Measurements from ENCODE around the gene FGD2. TPM values are rescaled to one million over a fixed set of nuclear protein-coding genes. Genes with fewer than 3 reads are reported as not detected.

FGD2 gene
- total RNA-seq, 1 experiment from 2014 or later = 0.10 TPM

DNA sequence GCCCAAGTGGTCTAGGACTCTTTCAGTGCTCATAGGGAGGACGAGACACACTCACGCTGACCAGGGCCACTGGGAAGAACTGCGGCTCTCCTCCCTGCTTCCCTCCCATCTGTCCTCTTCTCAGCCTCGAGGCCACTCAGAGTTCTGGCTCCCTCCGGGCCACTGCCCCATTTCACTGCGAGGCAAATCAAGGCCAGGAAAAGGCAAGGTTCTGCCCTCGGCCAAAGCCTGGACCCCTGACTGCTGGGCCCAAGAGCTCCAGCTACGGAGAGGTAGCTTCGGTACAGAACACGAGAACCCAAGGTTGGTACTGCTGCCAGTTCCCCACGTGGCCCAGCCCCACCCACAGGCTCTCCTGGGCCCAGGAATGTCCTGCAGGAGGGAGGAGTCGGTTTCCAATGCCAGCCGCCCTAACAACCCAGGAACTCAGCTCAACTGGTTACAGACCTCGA, 36.2 kb upstream of the FGD2 start:
- peaks cover 43 to 61% of the 10 kb centered on the region in 2 experiments for H3K36me3 ChIP-seq (ENCODE audit: control insufficient read depth in 1 of 2, insufficient read depth in 2 of 2, low read length in 2 of 2)
- no peaks in the 10 kb centered on the region for H3K9me3 ChIP-seq (ENCODE audit: control insufficient read depth in 1 of 2, insufficient read depth in 1 of 2, low read depth in 1 of 2, low read length in 2 of 2)
- no peak overlapping the region for H3K4me2 ChIP-seq (ENCODE audit: low read length)
- no peak overlapping the region for H3K9ac ChIP-seq (ENCODE audit: low read length)
- POLR2A ChIA-PET = no interaction called here
- H2AFZ ChIP-seq (ENCODE audit: low read depth, low read length, poor library complexity, severe bottlenecking) = no peak overlapping the region
- TF ChIP-seq EZH2phosphoT487 (IDR thresholded peaks at IDR 0.05; ENCODE audit: borderline replicate concordance) (no peak), ZFX (IDR thresholded peaks at IDR 0.05) (no peak), RAD21 (IDR thresholded peaks at IDR 0.05; ENCODE audit: low read depth) (no peak), POLR2AphosphoS5 (IDR thresholded peaks at IDR 0.05; ENCODE audit: low read depth, low read length) (no peak), EZH2 (IDR thresholded peaks at IDR 0.05) (no peak), TCF7L2 (IDR thresholded peaks at IDR 0.05; ENCODE audit: borderline replicate concordance, extremely low read depth, insufficient read depth, insufficient read length) (no peak), ZNF274 (IDR thresholded peaks at IDR 0.05; ENCODE audit: low read depth, low read length) (no peak), YY1 (IDR thresholded peaks at IDR 0.05; ENCODE audit: extremely low read depth, insufficient replicate concordance, low read depth, low read length) (no peak), FOSL1 (IDR thresholded peaks at IDR 0.05; ENCODE audit: low read depth) (no peak), SP1 (IDR thresholded peaks at IDR 0.05; ENCODE audit: low read depth) (no peak), EGR1 (IDR thresholded peaks at IDR 0.05; ENCODE audit: low read depth) (no peak), JUND (IDR thresholded peaks at IDR 0.05) (no peak), SRF (IDR thresholded peaks at IDR 0.05; ENCODE audit: low read depth) (no peak), ELF1 (IDR thresholded peaks at IDR 0.05; ENCODE audit: borderline replicate concordance, low read depth) (no peak), CEBPB (IDR thresholded peaks at IDR 0.05; ENCODE audit: low read depth) (no peak), CBX3 (IDR thresholded peaks at IDR 0.05; ENCODE audit: low read depth) (no peak)
- TF ChIP-seq, protein P1, sequence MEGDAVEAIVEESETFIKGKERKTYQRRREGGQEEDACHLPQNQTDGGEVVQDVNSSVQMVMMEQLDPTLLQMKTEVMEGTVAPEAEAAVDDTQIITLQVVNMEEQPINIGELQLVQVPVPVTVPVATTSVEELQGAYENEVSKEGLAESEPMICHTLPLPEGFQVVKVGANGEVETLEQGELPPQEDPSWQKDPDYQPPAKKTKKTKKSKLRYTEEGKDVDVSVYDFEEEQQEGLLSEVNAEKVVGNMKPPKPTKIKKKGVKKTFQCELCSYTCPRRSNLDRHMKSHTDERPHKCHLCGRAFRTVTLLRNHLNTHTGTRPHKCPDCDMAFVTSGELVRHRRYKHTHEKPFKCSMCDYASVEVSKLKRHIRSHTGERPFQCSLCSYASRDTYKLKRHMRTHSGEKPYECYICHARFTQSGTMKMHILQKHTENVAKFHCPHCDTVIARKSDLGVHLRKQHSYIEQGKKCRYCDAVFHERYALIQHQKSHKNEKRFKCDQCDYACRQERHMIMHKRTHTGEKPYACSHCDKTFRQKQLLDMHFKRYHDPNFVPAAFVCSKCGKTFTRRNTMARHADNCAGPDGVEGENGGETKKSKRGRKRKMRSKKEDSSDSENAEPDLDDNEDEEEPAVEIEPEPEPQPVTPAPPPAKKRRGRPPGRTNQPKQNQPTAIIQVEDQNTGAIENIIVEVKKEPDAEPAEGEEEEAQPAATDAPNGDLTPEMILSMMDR (IDR thresholded peaks at IDR 0.05 in 2 of 3, conservative IDR thresholded peaks at IDR 0.05 in 1 of 3; ENCODE audit: borderline replicate concordance in 1 of 3, insufficient read depth in 1 of 3, low read depth in 2 of 3, low read length in 2 of 3) = no peak
- TF ChIP-seq, protein P2, sequence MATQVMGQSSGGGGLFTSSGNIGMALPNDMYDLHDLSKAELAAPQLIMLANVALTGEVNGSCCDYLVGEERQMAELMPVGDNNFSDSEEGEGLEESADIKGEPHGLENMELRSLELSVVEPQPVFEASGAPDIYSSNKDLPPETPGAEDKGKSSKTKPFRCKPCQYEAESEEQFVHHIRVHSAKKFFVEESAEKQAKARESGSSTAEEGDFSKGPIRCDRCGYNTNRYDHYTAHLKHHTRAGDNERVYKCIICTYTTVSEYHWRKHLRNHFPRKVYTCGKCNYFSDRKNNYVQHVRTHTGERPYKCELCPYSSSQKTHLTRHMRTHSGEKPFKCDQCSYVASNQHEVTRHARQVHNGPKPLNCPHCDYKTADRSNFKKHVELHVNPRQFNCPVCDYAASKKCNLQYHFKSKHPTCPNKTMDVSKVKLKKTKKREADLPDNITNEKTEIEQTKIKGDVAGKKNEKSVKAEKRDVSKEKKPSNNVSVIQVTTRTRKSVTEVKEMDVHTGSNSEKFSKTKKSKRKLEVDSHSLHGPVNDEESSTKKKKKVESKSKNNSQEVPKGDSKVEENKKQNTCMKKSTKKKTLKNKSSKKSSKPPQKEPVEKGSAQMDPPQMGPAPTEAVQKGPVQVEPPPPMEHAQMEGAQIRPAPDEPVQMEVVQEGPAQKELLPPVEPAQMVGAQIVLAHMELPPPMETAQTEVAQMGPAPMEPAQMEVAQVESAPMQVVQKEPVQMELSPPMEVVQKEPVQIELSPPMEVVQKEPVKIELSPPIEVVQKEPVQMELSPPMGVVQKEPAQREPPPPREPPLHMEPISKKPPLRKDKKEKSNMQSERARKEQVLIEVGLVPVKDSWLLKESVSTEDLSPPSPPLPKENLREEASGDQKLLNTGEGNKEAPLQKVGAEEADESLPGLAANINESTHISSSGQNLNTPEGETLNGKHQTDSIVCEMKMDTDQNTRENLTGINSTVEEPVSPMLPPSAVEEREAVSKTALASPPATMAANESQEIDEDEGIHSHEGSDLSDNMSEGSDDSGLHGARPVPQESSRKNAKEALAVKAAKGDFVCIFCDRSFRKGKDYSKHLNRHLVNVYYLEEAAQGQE (IDR thresholded peaks at IDR 0.05; ENCODE audit: low read depth) = no peak
- TF ChIP-seq, protein P3, sequence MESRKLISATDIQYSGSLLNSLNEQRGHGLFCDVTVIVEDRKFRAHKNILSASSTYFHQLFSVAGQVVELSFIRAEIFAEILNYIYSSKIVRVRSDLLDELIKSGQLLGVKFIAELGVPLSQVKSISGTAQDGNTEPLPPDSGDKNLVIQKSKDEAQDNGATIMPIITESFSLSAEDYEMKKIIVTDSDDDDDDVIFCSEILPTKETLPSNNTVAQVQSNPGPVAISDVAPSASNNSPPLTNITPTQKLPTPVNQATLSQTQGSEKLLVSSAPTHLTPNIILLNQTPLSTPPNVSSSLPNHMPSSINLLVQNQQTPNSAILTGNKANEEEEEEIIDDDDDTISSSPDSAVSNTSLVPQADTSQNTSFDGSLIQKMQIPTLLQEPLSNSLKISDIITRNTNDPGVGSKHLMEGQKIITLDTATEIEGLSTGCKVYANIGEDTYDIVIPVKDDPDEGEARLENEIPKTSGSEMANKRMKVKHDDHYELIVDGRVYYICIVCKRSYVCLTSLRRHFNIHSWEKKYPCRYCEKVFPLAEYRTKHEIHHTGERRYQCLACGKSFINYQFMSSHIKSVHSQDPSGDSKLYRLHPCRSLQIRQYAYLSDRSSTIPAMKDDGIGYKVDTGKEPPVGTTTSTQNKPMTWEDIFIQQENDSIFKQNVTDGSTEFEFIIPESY (IDR thresholded peaks at IDR 0.05; ENCODE audit: extremely low read depth, insufficient replicate concordance, low read length) = no peak
- TF ChIP-seq, protein P4, sequence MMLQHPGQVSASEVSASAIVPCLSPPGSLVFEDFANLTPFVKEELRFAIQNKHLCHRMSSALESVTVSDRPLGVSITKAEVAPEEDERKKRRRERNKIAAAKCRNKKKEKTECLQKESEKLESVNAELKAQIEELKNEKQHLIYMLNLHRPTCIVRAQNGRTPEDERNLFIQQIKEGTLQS (IDR thresholded peaks at IDR 0.05) = no peak
- H3K27ac ChIP-seq (ENCODE audit: low read depth, low read length) = no peak overlapping the region
- no peak for DNase-seq (ENCODE audit: low read depth, low spot score)
- H3K4me1 ChIP-seq (ENCODE audit: control insufficient read depth in 1 of 2, insufficient read depth in 2 of 2, low read length in 2 of 2) = no peaks in the 10 kb centered on the region; a peak in 1 of 4 replicates
- no peaks in the 10 kb centered on the region for H3K9me2 ChIP-seq (ENCODE audit: insufficient read depth)
- no peaks in the 10 kb centered on the region for H3K27me3 ChIP-seq (ENCODE audit: insufficient read depth, low read length)
- H4K20me1 ChIP-seq (ENCODE audit: insufficient read depth) = no peaks in the 10 kb centered on the region
- intact Hi-C loops (cut with micrococcal nuclease) = no loop called here
- CTCF ChIA-PET = no interaction called here
- no peaks in the 10 kb centered on the region; the same call in 1 of the 2 replicates for H3K79me2 ChIP-seq (ENCODE audit: insufficient read depth, low read length)
- ATAC-seq = no peak
- no TSS peak for BruUV-seq (replicated peaks)
- no peak overlapping the region for H3K4me3 ChIP-seq (replicated peaks in 1 of 2; ENCODE audit: low read depth in 1 of 2, low read length in 2 of 2)
- RAD21 ChIA-PET (ENCODE audit: low non-redundant PET in 1 of 2, low total read pairs in 2 of 2, uncharacterized antibody in 2 of 2, unreplicated experiment in 2 of 2) = no interaction called here
